HuH-7.5 (cell line): ENCODE results near the gene EIF3D.

Source experiments
- DNase-seq: peaks from one replicate; pipeline ENCODE4 v3.0.0; 2011; ENCODE audit warnings: low spot score

Gene EIF3D

GRCh38 chr22:36506637-36507517 is 22.1 kb downstream of the EIF3D start, which contains the start of gene FOXRED2:
FOXRED2 (minus strand) TSS chr22:36507040; CDS start chr22:36506422, 618 bp downstream.
- peak; percentile 93 for DNase-seq

- no peak for DNase-seq
Measured at GRCh38 chr22:36505998-36506635, 22.8 kb downstream of the EIF3D start.

- no peak for DNase-seq
Measured at GRCh38 chr22:36497910-36498665, 30.9 kb downstream of the EIF3D start.

GRCh38 chr22:36493690-36494110 is 35.3 kb downstream of the EIF3D start:
- no peak for DNase-seq

DNA sequence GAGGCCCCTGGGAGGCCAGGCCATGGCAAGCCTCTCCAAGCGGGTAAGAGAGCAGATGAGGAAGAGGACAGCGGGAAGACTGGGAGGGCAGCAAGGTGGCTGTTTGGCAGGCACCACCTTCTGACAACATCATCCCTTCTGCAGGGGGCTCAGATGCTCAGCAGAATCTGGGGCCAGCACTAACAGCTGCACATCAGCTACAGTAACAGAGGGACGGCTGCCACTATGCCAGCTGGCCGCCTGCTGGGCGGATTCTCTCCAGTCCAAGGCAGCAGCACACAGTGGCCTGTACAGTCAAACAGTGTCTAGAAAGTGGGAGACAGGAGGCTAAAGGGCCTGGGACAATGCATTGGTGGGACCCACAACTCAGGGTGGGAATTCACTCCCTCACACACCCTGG is 36.9 kb downstream of the EIF3D start:
- no peak for DNase-seq

DNA sequence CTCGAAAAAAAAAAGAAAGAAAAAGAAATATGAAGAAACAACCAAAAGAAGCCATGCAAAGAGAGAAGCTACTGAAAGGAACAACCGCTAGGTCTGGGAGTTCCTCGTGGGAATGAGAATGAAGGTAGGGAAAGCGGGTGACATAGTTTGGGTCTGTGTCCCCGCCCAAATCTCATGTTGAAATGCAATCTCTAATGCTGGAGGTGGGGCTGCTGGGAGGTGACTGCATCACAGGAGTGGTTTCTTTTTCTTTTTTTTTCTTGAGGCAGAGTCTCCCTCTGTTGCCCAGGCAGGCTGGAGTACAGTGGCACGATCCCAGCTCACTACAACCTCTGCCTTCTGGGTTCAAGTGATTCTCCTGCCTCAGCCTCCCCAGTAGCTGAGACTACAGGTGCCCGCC is 37.8 kb downstream of the EIF3D start:
- DNase-seq: no peak

GRCh38 chr22:36486619-36487384 is 42.2 kb downstream of the EIF3D start:
- DNase-seq: no peak

GRCh38 chr22:36481393-36482168 is 47.4 kb downstream of the EIF3D start, which contains the start of gene TXN2:
TXN2 (minus strand) TSS chr22:36481640; CDS start chr22:36480837, 803 bp downstream.
- peak; percentile 85 for DNase-seq

- DNase-seq: no peak
Measured at GRCh38 chr22:36480941-36481392, 48.0 kb downstream of the EIF3D start.

DNA sequence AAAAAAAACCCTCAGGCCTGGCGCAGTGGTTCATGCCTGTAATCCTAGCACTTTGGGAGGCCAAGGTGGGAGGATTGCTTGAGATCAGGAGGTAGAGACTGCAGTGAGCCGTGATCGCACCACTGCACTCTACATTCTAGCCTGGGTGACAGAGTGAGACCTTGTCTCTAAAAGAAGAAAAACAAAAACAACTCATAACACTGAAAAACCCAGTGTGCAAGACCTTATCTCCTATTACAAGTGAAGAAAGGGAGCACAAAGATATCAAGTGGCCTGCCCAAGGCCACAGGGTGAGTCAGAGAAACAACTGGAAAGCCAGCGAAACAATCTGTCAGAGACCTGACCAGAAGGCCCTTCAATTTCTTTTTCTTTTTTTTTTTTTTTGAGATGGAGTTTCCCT is 50.0 kb downstream of the EIF3D start:
- no peak for DNase-seq

- no peak for DNase-seq
Measured at GRCh38 chr22:36475341-36475740, 53.6 kb downstream of the EIF3D start.

- no peak for DNase-seq
Measured at GRCh38 chr22:36472689-36473088, 56.3 kb downstream of the EIF3D start.

GRCh38 chr22:36471341-36471821 is 57.6 kb downstream of the EIF3D start:
- no peak for DNase-seq

DNA sequence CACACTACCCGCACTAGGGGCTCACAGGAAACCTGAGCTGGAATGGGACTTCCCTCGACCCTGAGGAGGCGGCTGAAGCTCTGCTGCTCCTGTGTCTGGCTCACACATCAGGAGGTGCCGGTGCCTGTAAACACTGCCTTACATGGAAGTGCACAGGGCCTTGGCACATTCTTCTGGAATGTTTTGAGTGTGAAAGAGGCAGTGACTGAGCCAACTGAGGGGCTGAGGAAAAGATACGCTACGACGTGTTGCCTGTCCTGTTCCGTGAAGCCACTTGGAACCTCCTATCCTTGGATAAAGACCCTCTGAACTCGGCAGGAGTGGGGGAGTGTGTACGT is 58.0 kb downstream of the EIF3D start:
- no peak for DNase-seq

DNA sequence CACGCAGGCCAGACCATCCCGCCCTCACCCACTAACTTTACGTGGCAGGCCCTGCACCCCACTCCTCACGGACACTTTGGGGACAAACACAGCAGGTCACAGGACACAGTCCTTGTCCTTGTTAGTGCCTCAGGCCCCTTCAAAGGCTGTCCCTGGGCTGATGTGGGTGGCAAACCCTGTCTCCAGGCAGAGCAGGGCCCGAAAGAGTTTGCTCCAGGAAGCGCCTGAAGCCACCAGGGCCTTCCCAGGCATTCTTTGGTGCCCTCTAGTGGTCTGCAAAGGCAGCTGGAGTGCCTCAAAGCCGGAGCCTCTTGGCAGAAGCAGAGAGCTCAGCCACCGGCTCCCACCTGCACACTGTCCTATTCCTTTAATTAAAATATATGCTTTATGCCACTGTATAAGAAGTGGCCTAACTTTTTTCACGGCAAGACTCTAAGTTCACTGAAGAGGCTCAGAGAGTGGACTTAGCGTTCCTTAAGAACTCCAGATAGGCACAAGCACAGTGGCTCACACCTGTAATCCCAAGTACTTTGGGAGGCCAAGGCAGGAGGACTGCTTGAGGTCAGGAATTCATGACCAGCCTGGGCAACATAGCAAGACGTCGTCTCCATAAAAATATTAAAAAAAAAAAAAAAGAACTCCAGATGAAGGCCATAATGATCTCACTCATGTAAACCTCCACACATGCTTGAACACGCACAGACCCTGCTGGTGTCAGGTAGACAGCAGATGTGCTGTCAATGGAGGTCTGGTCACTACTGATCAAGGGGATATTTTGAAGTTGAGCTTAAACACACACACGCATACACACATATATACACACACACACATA is 58.6 kb downstream of the EIF3D start:
- peak; percentile 70 for DNase-seq

DNA sequence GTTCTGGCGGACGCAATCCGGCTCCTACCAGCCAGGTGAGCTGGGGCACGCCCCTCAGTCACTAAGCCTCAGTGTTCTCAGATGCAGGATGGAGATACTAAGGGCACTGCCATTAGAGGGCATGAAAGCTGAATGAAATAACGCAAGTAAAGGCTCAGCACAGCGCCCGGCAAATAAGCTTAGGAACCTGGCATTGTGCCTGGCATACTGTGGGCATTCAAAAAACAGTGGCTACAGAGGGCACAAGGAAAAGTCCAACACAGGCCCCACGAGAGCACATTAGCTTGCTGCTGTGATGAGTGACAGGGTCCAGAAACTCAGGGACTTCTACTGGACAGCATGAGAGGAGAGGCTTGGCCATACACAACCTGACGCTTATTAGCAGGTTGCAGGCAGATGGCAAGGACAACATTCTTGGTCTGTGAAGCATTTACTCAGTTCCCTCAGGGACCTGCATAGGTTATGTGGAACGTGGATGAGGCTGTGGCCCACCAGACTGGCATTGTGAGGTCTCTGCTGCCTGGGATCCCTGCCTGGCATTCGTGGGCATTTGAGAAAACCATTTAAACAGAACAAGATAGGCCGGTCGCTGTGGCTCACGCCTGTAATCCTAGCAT is 59.8 kb downstream of the EIF3D start:
- DNase-seq: no peak

DNA sequence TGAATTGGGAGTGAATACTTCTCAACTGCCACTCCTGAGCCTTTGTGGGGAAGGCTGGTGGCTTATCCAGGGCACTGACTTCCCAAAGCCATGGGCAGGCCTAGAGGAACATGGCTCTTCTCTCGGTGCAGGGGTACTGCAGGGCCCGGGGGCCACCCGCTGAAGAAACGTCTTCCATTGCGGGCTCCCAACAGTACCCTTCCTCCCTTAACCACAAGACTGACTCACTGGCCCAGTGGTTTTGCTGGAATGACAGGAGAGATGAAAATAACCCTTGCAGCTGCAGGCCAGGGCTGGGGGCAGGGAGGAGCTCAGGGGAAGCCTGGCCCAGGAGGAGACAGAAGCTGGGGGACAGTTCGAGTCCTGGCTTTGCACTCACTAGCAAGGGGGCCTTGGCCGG is 61.0 kb downstream of the EIF3D start:
- DNase-seq: no peak

DNA sequence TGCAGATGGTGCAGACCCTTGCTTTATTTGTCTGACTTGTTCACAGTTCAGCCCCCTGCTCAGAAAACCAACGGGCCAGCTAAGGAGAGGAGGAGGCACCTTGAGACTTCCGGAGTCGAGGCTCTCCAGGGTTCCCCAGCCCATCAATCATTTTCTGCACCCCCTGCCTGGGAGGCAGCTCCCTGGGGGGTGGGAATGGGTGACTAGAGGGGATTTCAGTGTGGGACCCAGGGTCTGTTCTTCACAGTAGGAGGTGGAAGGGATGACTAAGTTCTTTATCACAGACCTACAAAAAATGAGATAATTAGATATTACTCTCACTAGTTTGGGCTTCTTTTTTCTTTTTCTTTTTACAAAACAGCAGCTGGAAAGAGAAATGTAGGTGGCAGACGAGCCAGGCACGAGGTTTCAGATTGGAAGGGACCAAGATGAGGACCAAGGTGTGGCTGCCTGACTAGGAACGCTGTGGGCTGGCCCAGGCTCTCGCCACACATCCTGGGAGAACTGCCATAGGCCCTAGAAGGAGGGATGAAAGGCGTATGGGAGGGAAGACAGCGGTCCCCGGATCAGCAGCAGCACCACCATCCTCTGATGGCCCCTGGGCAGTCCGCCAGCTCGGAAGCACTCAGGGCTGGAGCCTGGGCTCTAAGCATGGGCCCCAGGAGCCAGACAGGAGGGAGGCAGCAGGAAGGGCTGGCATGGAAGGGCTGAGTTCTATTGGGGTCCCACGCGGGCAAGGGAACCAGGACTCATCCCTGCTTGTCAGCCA is 61.7 kb downstream of the EIF3D start:
- no peak for DNase-seq

DNA sequence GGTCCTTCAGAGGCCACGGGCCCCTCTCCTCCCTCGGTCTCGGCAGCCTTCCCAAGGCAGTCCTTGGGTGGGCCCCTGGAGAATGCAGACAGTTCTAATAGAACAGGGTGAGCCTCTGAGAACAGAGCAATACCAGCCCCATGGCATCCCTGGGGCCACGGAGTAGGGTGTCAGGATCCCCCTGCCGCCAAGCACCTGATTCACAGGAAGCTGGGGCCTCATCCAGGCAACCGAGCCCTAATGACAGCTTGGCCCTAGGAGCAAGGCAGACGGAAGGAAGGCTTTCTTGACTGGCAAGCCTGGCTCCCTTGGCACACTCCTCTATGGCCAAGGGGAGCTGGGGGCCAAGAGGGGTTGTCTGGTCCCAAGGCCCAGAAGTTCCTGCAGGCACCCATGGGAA is 62.7 kb downstream of the EIF3D start:
- DNase-seq: no peak
